IMR-90 (cell line): ENCODE results near the gene KRTAP5-5. TPM values are rescaled to one million over a fixed set of nuclear protein-coding genes. Genes with fewer than 3 reads are reported as not detected.

Source experiments
- ATAC-seq: fragments of 200-7000 bp; cut with Tn5 transposase; 2 replicates; pipeline ENCODE4 v1.9.1; 2020; ENCODE audit warnings: low read depth, mild to moderate bottlenecking, moderate library complexity
- BruUV-seq: library from RNA; stranded (reverse); fragments of 400-500 nt; replicated peaks from 2 replicates; lab custom pipeline; 2021; lab: Mats Ljungman, UMichigan
- CTCF ChIA-PET: fragments of 300-600 bp; formaldehyde crosslinking; extraction: SDS; loops from one replicate; lab custom pipeline; 2021; ENCODE audit warnings: antibody characterized with exemption; lab: Yijun Ruan, JAX
- POLR2A ChIA-PET: fragments of 300-600 bp; sonication (Branson Sonifier 250); formaldehyde crosslinking; loops from one replicate; lab custom pipeline; 2022; ENCODE audit warnings: antibody characterized with exemption; ENCODE audit not compliant: unreplicated experiment; lab: Charles Lee
- DNase-seq: peaks from one replicate; pipeline ENCODE4 v3.0.0; 2013
- H2AFZ ChIP-seq: replicated peaks from 2 replicates; pipeline ENCODE3; 2013; ENCODE audit warnings: low read length, mild to moderate bottlenecking; ENCODE audit not compliant: poor library complexity
- H2AK5ac ChIP-seq: 2 replicates; pipeline ENCODE4 v1.6.1; 2013; ENCODE audit warnings: low read depth, low read length, inconsistent platforms
- H2AK9ac ChIP-seq: replicated peaks from 2 replicates; pipeline ENCODE3; 2013; ENCODE audit warnings: mild to moderate bottlenecking, low read depth, low read length, moderate library complexity; ENCODE audit not compliant: poor library complexity
- H2BK120ac ChIP-seq: 2 replicates; pipeline ENCODE4 v1.6.1; 2013; ENCODE audit warnings: low read depth, low read length, inconsistent platforms
- H2BK15ac ChIP-seq: 3 replicates; pipeline ENCODE4 v1.6.1; 2013; ENCODE audit warnings: low read depth, low read length, inconsistent platforms
- H2BK20ac ChIP-seq: 2 replicates; pipeline ENCODE4 v1.6.1; 2013; ENCODE audit warnings: low read depth, mild to moderate bottlenecking, inconsistent platforms, low read length, moderate library complexity
- H2BK5ac ChIP-seq: 2 replicates; pipeline ENCODE4 v1.6.1; 2013; ENCODE audit warnings: mild to moderate bottlenecking, low read depth, low read length, inconsistent platforms; ENCODE audit not compliant: poor library complexity, severe bottlenecking
- H3K14ac ChIP-seq: replicated peaks from 2 replicates; pipeline ENCODE4 v1.6.1; 2013; ENCODE audit warnings: low read depth, low read length, inconsistent platforms
- H3K18ac ChIP-seq: 2 replicates; pipeline ENCODE4 v1.6.1; 2013; ENCODE audit warnings: low read depth, low read length, control low read depth
- H3K23ac ChIP-seq: 2 replicates; pipeline ENCODE4 v1.6.1; 2013; ENCODE audit warnings: low read depth, low read length, inconsistent platforms
- H3K27ac ChIP-seq: 2 replicates; pipeline ENCODE4 v1.5.1; 2013; ENCODE audit warnings: mild to moderate bottlenecking, control low read depth, low read length; ENCODE audit not compliant: insufficient read depth
- H3K27me3 ChIP-seq: 2 replicates; pipeline ENCODE4 v1.6.1; 2013; ENCODE audit warnings: low read length; ENCODE audit not compliant: control insufficient read depth, insufficient read depth
- H3K36me3 ChIP-seq: 2 replicates; pipeline ENCODE4 v1.6.1; 2013; ENCODE audit warnings: low read length, mixed read lengths; ENCODE audit not compliant: control insufficient read depth, insufficient read depth
- H3K4ac ChIP-seq: 2 replicates; pipeline ENCODE4 v1.6.1; 2013; ENCODE audit warnings: low read depth, low read length, inconsistent platforms
- H3K4me1 ChIP-seq: 2 replicates; pipeline ENCODE4 v1.6.1; 2013; ENCODE audit warnings: low read length, mixed read lengths; ENCODE audit not compliant: control insufficient read depth, insufficient read depth
- H3K4me2 ChIP-seq: 2 replicates; pipeline ENCODE4 v1.6.1; 2013; ENCODE audit warnings: low read depth, mild to moderate bottlenecking, control low read depth, low read length, moderate library complexity
- H3K4me3 ChIP-seq: 2 replicates; pipeline ENCODE4 v1.5.1; 2013; ENCODE audit warnings: low read depth, mild to moderate bottlenecking, control low read depth, low read length, moderate library complexity; ENCODE audit not compliant: insufficient read depth
- H3K56ac ChIP-seq: 2 replicates; pipeline ENCODE4 v1.6.1; 2013; ENCODE audit warnings: low read length, inconsistent platforms; ENCODE audit not compliant: insufficient read depth; ENCODE audit errors: extremely low read depth
- H3K79me1 ChIP-seq, 2 experiments: 2 replicates each; pipeline ENCODE4 v1.6.1; 2013; ENCODE audit warnings: low read length in 2 of 2, inconsistent platforms in 1 of 2, low read depth in 1 of 2
- H3K9ac ChIP-seq: 2 replicates; pipeline ENCODE4 v1.6.1; 2013; ENCODE audit warnings: low read depth, low read length, control low read depth
- H3K9me1 ChIP-seq: 2 replicates; pipeline ENCODE4 v1.6.1; 2013; ENCODE audit warnings: low read length, inconsistent platforms; ENCODE audit not compliant: insufficient read depth
- H3K9me3 ChIP-seq: 2 replicates; pipeline ENCODE4 v1.6.1; 2013; ENCODE audit warnings: low read length; ENCODE audit not compliant: control insufficient read depth, insufficient read depth
- H4K20me1 ChIP-seq: 2 replicates; pipeline ENCODE4 v1.6.1; 2013; ENCODE audit warnings: low read length, inconsistent platforms; ENCODE audit not compliant: insufficient read depth
- H4K5ac ChIP-seq: 2 replicates; pipeline ENCODE4 v1.6.1; 2013; ENCODE audit warnings: mild to moderate bottlenecking, low read depth, low read length, control low read depth
- H4K8ac ChIP-seq, 2 experiments: 2 replicates each; pipeline ENCODE4 v1.6.1; 2013; ENCODE audit warnings: low read depth in 2 of 2, low read length in 2 of 2, control low read depth in 1 of 2, inconsistent platforms in 1 of 2
- H4K91ac ChIP-seq: 2 replicates; pipeline ENCODE4 v1.6.1; 2013; ENCODE audit warnings: low read depth, low read length, inconsistent platforms; ENCODE audit not compliant: insufficient read depth
- BHLHE40 ChIP-seq: fragments of 150-350 bp; IDR thresholded peaks from 2 replicates; pipeline ENCODE4 v1.6.1; 2016; ENCODE audit warnings: mild to moderate bottlenecking, low read depth, low read length
- CEBPB ChIP-seq: IDR thresholded peaks from 2 replicates; pipeline ENCODE4 v1.6.1; 2012; ENCODE audit warnings: low read depth, low read length, improper control_type of control experiment
- MAZ ChIP-seq: IDR thresholded peaks from 2 replicates; pipeline ENCODE4 v1.6.1; 2012; ENCODE audit warnings: low read depth, mild to moderate bottlenecking, low read length, improper control_type of control experiment, moderate library complexity, borderline replicate concordance
- MXI1 ChIP-seq: IDR thresholded peaks from 2 replicates; pipeline ENCODE4 v1.6.1; 2012; ENCODE audit warnings: low read depth, mild to moderate bottlenecking, low read length, moderate library complexity, borderline replicate concordance
- POLR2A ChIP-seq: IDR thresholded peaks from 2 replicates; pipeline ENCODE4 v1.6.1; 2012; ENCODE audit warnings: mild to moderate bottlenecking, low read depth, low read length
- RAD21 ChIP-seq: IDR thresholded peaks from 2 replicates; pipeline ENCODE4 v1.6.1; 2012; ENCODE audit warnings: low read length, improper control_type of control experiment
- RCOR1 ChIP-seq: IDR thresholded peaks from 2 replicates; pipeline ENCODE4 v1.6.1; 2012; ENCODE audit warnings: mild to moderate bottlenecking, low read length, improper control_type of control experiment; ENCODE audit not compliant: insufficient replicate concordance
- SMC3 ChIP-seq: fragments of 150-350 bp; IDR thresholded peaks from 2 replicates; pipeline ENCODE4 v1.6.1; 2016; ENCODE audit warnings: low read depth, mild to moderate bottlenecking, antibody characterized with exemption, low read length, moderate library complexity
- WGBS, 2 experiments: methylation state at CpG; one replicate each; pipeline versions ENCODE4 v1.1.5 to v1.1.7; 2013; ENCODE audit warnings: missing lambda C conversion rate in 2 of 2; ENCODE audit not compliant: insufficient read length in 1 of 2; ENCODE audit errors: extremely low coverage in 2 of 2; 5-methylcytosine and 5-hydroxymethylcytosine counted together
- dilution Hi-C: fragments of 300-500 bp; cut with HindIII; formaldehyde crosslinking; loops from one replicate; pipeline ENCODE4 v1.14.3; 2018; ENCODE audit warnings: low sequenced_read_pairs; ENCODE audit not compliant: unreplicated experiment
- in situ Hi-C: fragments of 300-500 bp; cut with MboI; formaldehyde crosslinking; loops from 3 replicates; pipeline ENCODE4 v1.14.3; 2019; ENCODE audit warnings: low sequenced_read_pairs, inconsistent platforms, mixed read lengths
- intact Hi-C: fragments of 100-400 bp; cut with micrococcal nuclease; formaldehyde crosslinking; loops from 2 replicates; pipeline ENCODE4 v1.10.0; 2022
- polyA plus RNA-seq, 3 experiments: library from polyadenylated mRNA; depleted of rRNA; stranded (reverse); fragments of >200 nt; gene quantifications; 2 replicates each; pipeline ENCODE4 v1.2.3, GENCODE V29; 2012; ENCODE audit warnings: low replicate concordance in 1 of 3
- total RNA-seq: library from RNA; depleted of rRNA; stranded (reverse); fragments of >200 nt; gene quantifications from 2 replicates; pipeline ENCODE4 v1.2.3, GENCODE V29; 2012

The KRTAP5-5 gene
- total and polyA plus RNA-seq, 2 of the 4 experiments (the other 2 are of a cell fraction), result not detected

GRCh38 chr11:1604181-1604580, 25.4 kb upstream of the KRTAP5-5 start:
- Histone ChIP-seq H3K23ac (no peak overlapping the region), H2AK5ac (no peak overlapping the region), H3K4me2 (no peak overlapping the region), H2AK9ac (no peak overlapping the region), H3K9ac (no peak overlapping the region), H2AFZ (no peak overlapping the region), H3K18ac (no peak overlapping the region), H3K79me1 (no peaks in the 10 kb centered on the region), H3K4ac (no peak overlapping the region), H2BK15ac (no peak overlapping the region), H3K4me3 (no peak overlapping the region), H3K36me3 (no peaks in the 10 kb centered on the region), H4K20me1 (no peaks in the 10 kb centered on the region), H2BK5ac (no peak overlapping the region), H3K27me3 (peaks cover 56% of the 10 kb centered on the region), H3K9me3 (no peaks in the 10 kb centered on the region), H3K14ac (no peak overlapping the region), H3K56ac (no peak overlapping the region), H4K91ac (no peak overlapping the region), H2BK20ac (no peak overlapping the region), H3K4me1 (no peaks in the 10 kb centered on the region), H3K9me1 (no peaks in the 10 kb centered on the region), H3K27ac (no peak overlapping the region), H4K8ac (no peak overlapping the region), H4K5ac (no peak overlapping the region), H2BK120ac (no peak overlapping the region)
- BruUV-seq, result no TSS peak
- POLR2A ChIA-PET, result no interaction called here
- CTCF ChIA-PET, result no interaction called here
- no peak for DNase-seq
- 69% methylated on average over 10 of the region's 11 CpGs; no CpG with 5 or more reads in 1 of the 2 experiments for WGBS, 2 experiments
- dilution Hi-C loops, result no loop called here
- TF ChIP-seq RCOR1, result no peak
- TF ChIP-seq MAZ, result no peak
- TF ChIP-seq CEBPB, result no peak
- TF ChIP-seq SMC3, result no peak
- TF ChIP-seq MXI1, result no peak
- no peak for TF ChIP-seq RAD21
- TF ChIP-seq POLR2A, result no peak
- TF ChIP-seq BHLHE40, result no peak
- ATAC-seq, result no peak
- intact Hi-C loops, result no loop called here
- in situ Hi-C loops, result no loop called here
